T-helper 1 cell (primary cell): ENCODE measurements around the gene KRT80.

Experiments
- DNase-seq, 5 donors: peaks; one replicate each; pipeline ENCODE4 v3.0.0-alpha.2; 2012 to 2020

KRT80 gene

DNA sequence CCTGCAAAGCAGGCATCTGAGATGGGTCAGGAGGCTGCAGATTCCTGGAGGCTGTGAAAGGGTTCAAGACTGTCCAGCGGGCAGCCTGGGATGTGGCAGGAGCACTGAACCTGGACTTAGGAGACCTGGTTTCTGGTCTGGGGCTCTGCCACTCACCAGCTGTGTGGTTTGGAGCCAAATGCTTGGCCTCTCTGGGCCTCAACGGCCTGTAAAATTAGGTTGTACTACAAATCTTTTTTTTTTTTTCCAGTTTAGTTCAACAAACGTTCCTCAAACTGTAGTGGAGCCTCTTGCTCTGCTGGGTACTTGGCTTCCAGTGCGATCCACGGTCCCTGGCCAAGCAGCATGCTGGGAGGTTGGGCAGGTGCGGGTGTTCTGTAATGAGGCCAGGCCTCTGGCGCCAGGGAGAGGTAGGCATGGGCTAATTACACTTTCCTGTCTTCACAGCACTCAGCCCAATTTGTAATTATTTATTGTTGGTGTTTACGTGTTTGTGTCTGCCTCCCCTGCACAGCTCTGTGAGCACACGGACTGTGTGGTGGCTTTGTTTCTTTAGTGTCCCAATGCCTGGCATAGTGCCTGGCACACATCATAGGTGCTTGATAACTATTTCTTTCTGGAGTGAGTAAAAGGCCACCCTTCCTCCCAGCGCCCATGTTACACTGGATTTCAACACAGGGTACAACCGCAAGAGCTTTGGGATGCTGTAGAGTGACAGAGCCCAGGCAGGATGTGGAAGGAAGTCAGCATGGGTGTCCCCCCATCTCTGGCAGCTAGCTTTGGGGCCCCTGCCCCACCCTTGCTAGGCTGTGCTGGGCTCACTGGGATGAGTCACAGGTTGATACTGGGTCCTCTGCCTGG is 5.8 kb upstream of the KRT80 start:
- DNase-seq: no peak

DNA sequence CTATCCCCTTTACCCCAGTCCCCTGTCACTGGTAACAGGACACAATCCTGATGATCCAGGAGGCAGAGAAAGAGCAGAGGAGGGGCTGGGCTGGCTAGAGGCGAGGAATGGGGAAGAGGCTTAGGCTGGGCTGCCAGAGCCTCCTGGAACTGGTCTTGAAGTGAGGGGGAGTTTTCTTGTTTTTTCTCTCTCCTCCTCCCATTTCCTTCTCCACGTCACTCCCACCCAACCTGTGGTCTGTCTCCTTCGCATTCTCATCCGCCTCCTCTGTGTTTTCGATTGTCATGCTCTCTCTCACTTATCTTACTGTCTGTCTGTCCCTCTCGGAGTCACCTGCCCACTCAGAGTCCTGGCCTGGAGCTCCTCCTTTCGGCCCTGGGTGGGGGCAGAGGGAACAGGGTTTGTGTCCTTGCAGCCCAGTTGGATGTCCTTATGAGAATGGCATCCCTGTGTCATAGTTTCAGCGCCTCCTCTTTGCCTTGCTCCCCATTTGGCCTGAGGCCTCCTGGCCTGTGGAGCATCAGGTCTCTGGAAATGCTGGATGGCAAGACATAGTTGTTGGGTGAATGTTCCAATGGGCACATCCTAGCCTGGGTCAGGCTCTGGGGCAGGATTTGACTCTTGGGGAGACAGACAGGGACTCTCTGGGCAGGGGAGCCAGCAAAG is 3.4 kb upstream of the KRT80 start:
- no peak for DNase-seq

DNA sequence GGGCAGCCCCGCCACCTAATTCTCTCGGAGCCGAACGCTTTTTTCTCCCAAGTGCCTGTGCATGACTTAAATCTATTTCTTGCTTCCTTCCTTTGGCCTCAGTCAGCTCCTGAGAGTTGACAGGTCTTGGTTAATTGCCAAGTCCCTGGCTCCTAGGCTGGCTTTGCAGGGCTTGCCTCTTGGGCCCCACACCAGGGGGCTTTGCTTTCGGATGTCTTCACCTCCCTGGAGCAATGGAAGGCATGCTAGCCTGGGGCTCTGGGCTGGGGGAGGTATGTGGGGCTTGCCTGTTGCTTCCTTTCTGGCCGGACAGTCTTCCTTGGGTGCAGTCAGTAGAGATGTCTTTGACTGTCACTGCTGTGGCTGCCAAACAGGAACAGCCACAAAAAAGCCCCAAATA is 2.2 kb upstream of the KRT80 start:
- no peak for DNase-seq

DNA sequence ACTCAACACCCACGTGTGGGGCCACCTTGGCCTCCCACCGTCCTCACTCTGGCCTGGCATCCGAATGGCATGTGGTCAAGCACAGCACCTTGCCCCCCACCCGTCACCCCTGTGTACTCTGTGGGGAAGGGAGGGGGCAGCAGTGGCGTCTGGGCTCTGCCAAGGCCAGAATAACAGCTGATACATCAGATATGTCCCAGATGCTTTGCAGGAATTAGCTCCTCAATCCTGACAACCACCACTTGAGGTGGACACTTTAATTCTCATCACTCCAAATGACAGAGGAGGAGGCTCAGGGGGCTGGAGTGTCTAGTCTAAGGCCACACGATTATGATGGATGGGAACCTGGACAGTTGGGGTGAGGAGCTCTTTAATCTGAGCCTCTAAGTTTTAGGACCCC is 1.7 kb upstream of the KRT80 start:
- DNase-seq: no peak

DNA sequence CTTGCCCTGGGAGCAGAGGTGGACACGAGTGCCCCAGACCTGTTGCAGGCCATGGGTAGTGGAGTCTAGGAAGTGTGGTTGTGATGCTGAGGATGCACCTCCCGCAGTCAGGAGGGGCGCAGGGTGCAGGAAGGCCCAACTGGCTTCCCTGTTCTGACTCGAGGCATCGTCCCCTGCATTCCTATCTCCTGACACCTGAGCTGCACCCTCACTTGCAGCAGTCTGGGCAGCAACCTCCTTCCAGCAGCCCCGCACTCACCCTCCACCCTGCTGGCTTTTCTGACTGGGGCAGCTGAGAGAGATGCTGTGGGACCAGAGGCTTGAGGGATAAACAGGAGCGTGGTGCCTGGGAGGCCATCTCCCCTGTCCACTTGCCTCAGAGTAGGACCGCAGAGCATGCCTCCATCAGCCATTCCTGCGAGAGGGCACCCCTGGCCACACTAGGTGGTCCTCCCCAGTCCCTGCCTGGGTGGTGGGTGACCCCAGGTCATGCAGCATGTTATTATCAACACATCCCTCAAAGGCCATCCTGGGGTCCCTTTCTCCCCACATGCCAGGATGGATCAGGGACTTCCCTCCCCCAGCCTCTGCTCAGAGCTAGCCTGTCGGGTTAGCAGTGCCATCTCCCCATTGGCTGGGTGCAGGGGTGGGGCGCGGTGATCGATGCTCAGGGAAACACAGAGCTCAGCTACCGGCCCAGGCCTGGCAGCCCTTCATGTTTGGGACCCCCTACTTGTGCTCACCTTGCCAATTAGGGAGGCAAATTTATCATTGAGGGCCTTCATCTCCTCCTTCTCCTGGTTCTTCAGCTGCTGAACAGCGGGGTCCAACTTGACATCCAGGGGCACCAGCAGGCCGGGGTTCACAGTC is 719 bp downstream of the KRT80 start:
- DNase-seq: no peak

DNA sequence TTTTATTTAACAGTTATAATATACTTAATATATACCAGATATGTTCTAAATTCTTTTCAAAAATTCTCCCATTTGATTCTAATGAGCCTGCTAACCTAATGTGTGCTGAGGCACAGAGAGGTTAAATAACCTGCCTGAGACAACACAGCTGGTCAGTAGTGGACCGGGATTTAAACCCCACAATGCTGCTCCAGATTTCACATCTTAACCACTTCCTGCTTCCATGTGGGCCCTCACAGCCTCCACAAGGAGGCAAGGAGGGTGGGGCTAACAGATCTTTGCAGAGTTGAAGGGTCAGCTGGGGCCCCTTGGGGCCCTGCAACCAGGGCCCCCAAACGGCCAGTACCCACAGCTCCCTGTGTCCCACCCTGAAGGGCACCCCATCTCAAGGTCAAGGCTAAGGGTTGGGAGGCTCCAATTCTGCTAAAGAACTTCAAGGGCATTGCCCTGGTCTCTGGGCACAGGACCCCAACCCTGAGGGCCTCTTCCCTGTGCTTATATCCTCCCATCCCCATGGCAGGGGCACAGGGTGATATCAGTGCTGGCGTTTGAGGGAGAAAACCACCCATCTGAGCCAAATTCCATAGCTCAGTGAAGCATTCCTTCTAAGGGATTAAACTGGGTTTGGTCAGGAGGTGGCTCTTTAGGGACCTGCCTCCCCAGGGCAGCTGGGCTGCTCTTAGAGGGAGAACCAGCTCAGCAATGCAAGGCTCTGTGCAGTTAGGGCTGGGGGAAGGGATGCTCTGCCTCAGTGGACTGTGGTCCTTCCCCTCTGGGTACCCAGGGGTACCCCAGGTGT is 2.2 kb downstream of the KRT80 start:
- no peak for DNase-seq

DNA sequence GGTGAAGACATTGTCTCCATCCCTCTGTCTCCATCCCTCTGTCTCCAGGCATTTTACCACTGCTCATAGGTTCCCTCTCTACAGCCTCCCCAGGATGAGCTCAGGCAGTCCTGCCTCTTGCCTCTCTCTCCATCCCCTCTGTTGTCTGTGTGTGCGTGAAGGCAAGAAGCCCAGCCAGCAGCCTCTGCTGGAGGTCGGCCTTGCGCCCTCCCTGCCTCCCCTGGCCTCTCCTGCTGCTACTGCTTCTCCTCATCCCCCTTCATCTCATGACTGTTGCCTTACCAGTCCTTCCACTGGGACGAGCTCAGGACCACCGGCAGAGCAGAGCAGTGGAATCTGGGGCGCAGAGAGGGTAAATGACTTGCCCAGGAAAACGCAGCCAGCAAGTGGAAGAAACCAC is 3.2 kb downstream of the KRT80 start:
- no peak for DNase-seq

DNA sequence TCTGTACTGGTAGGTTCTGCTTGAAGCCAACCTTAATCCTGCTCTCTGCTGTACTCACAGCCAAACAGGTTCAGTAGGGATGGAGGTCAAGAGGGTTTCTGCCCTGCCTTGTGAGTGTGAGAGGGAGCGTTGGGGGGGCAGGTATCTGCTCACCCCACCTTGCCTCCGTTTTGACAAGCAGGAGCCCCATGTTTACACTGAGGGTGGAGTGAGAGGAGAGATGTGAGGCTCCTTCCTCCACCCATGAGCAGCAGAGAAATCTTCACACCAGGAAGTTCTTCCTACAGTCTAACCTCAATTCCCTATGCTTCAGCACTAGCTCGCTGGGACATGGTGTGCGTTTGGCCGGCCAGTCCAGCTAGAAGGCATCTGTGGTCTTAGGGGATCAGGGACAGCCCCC is 4.2 kb downstream of the KRT80 start:
- no peak for DNase-seq

DNA sequence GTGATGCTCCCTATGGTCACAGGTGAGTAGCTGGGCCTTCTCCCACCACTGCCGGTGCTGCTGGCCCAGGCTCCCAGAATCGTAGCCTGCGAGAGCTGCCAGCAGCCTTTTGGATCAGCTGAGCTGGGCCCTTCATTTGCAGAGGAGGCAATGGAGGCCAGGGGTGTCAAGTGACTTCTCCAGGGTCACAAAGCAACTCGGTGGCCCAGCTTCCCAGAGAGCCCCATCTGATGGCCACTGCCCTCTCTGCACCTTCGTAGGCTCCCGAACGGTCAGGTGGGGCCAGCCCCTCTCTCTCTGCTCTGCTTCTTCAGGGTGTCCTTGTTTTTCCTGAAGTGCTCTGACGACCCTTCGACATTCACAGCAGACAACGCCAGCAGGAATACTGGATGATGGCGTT is 4.6 kb downstream of the KRT80 start:
- DNase-seq: no peak

DNA sequence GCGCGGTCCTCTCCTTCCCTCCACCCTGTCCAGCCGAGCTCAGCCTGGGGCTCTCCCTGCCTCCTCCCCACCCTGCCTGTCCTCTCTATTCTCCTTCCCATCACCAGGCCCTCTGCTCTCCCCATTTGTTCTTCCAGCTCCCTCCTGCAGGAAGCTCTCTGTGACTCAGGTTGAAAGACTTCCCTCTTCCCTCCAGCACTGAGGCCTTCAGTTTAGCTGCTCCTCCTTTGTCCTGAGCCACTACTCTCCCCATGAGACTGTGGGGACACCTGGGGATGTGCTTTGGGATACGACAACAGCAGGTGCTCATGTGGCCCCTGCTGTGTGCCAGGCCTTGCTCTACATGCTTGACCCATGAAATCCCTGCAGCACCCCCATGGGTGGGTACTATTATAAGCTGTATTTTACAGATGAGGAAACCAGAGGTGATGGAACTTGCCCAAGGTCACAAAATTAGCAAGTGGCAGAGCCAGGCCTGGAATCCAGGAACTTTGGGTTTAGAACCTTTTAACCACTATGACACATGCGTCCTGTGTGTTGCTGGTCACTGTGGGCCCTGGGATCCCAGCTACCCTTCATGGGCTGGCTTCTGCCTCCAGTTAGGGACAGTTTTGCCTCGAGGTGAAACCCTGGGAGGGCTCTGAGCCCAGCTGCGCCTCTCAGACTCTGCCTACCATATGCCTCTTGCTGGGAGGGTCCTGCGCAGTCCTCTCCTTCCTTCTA is 5.5 kb downstream of the KRT80 start:
- no peak for DNase-seq

DNA sequence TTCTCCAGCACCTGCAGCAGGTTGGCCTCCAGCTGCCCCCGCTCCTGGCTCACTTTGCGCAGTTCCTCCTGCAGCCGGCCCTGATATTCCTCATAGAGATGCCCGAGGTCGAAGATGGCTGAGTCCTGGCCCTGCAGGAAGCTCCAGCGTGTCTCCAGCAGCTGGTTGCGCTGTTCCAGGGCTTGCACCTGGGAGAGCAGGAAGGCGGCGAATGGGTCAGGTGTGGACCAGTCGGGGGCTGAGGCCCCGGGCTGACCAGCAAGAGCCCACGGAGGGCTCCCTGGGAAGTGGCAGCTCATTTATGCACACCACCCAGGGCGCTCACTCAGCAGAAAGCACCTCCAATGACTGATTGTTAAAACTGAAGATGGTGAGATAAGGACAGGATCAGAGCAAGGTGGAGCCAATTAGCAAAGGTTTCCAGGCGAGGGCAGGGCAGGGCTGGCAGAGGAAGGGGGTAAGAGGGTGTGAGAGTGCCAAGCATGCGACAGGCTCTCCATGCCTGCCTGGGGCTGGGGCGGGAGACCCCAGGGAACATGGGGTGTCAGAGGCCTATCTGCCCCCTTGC is 6.3 kb downstream of the KRT80 start:
- DNase-seq: no peak

DNA sequence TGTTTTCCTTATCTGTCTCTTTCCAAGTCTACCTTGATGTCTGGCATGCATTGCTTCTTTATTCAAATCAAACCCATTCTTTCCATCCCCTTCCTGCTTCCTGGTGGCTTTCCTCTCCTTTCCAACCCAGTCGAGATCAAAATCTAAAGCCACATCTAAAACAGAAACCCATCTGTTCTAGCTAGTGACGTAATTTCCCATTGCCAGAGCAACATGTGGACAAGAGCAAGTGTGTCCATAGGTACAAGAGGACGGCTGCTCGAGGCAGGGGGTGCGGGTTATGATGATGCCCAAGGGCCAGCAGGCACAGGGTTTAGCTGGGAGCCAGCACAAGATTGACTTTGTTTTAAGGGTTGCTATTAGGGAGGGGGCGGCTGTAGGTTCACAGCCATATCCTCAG is 7.0 kb downstream of the KRT80 start:
- no peak for DNase-seq

DNA sequence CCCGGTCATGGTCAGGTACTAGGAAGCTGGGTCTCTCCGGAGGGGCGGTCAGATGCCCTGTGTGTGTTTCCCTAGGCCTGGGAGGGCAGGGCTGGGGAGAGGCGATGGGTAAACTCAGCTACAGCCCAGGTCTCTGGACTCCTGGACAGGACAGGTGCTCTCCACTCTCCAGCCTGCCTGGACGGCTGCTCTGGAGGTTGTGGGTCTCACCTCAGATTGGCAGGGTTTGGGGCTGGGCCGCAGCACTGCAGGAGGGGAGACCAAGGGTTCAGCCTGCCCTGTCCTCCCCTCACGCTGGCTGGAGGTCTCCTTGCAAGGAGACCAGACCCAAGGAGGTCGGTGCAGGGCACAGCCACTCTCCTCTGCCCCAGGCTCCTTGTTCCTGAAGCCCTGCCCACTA is 7.8 kb downstream of the KRT80 start:
- no peak for DNase-seq

DNA sequence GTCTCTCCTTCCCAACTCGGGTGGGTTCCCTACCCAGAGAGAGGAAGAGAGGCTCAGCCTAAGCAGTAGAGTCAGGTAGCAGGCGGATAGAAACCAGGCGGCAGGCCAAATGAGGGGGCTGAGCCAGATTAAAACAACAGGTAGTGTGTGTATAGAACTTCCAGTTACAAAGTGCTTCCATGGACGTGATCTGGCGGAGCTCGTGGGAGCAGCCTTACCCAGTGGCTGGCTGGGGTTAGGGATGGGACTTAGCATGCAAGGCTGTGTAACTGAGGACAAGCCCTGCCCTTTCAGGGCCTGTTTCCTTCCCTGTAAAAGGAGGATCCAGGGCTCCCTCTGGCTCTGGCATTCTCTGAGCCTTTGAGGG is 8.3 kb downstream of the KRT80 start:
- no peak for DNase-seq

DNA sequence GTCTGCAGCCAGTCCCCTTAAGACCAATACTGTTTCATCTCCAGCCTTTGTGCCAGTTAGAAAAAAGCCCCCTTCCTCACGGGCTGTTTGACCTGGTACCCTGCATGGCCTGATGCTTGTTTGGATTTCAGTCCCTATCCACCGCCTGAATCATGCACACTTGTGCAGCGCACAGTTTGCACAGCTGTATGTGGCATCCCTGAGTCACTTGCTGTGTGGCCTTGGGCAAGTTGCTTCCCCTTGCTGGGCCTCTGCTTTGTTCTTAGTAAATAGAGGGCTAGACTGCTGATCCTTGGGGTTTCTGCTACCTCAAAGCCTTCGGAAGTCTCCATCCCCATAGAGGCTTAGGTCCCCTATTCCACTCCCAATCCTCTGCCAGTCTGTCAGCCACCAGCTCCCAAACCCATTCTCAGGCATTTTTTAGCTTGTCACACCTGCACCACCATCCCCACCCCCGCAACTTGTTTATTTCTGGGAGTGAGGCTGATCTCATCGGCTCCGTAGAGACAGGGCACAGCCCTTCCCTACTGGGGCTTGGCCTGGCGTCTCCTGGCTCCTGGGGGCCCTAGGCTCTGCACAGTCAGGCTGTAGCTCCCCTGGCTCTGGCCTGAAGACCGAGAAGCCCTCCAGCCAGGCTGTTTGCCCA is 8.8 kb downstream of the KRT80 start:
- DNase-seq: no peak

DNA sequence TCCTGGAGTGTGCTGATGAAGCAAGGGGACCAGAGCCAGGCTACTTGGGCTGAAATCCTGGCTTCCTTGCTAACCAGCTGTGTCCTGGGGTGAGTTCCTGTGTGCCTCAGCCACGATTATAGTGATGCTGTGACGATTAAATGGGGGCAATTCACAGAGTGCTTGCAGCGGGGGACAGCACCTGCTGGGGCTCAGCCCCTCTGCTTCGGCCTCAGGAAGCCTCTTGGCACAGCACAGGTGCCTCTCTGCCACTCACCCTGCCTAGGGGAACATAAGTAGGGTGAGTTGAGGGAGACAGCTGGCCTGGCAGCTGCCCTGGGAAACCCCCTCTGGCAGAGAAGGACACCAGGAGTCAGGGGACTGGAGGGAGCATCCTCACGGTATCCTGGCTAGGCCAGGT is 9.4 kb downstream of the KRT80 start:
- DNase-seq: no peak

DNA sequence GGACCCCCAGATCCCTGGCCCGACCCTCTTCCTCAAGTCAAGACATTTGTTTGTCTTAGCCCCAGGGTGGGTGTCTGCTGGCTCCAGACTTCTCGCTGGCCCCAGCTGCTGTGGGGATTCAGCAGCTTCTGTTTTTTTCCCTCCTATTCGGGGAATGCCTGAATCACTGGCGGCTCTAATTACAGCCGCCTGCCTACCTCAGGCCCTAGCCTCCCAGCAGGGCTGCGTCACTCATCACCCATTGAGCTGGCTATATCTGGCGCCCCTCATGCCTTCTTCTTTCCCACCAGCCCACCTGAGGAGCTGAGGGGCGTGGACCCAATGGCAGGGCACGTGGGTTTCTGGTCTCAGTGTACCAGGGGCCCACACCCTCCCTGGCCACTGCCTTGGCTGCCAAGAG is 10.1 kb downstream of the KRT80 start:
- no peak for DNase-seq

DNA sequence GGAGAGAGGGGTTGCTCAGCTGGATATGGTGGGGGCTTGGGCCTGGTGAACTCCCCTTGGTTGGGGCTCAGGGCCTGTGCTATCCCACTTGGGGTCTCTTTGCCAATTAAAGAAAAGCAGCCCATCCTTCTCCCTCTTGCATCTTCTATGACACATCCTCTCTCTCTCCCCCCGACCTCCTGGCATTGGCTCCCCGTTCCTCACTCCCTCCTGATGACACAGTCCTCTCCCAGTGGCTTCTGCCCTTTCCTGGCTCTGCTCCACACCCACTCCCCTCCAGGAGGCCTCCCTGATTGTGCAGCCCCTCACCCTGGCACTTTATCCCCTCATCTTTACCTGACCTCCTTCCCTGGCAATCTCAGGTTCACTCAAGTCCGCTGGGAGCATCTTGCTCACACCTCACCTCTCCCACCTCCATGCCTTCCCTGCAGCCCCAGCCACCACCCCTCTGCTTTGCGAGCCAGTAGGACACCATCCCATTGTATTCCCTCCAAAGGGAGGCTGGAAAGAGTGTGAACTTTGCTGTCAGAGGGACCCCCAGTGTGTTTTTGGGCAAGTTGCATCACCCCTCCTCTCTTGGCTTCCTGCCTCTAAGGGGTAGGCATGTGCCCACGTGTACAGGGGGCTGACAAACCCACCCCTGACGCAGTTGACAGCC is 10.7 kb downstream of the KRT80 start:
- no peak for DNase-seq

DNA sequence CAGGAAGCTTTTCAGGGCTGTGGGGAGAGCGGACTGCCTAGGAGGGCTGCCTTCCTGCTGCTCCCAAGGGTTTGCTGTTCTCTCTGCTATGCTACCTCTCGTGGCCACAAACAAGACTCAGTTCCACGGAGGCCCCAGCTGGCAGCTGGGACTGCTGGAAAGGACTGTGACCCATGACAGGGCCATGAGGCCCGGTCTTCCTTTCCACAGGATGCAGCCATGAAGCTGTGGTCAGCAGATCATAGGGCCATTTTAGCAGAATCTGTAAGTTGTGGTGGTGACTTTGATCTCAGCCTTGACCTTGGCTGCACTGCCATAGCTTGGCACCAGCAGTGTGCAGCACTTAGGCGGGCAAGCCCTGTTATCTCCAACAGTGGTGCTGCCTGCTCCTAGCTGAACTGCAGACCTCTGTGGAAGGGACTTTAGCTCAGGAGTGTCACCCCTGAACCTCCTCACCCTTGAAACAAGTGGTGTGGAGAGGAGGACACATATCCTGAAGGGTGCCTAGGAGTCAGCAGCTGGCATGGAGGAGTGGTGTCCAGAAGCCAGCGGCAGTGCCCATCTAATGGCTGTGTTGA is 12.3 kb downstream of the KRT80 start:
- DNase-seq: no peak

DNA sequence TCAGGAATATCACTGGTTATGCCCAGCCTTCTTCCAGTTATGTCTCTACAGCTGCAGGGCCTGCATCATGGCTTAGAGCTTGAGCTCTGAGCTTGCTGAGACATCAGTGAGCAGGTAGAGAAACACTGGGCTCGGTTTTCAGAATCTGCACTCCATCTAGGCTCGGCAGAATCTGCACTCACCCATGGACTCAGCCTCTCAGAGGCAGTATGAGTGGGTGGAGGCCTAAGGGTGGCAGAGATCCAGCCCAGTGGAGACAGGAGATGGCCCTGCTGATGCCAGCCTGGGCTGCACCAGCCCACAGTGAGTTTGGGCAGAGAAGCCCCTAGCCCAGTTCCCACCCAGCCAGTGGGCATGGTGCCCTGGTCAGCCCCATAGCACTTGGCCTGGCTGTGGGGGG is 12.8 kb downstream of the KRT80 start:
- DNase-seq: no peak
